ENCODE measurements around the gene EMILIN2. TPM values are rescaled to one million over a fixed set of nuclear protein-coding genes. Genes with fewer than 3 reads are reported as not detected.

Gene EMILIN2
- total and polyA plus RNA-seq, 9 of the 15 experiments (the other 6 are each of a cell fraction or from before 2014, with no cell fraction given): 0.01 to 0.40 (median 0.19) TPM

DNA sequence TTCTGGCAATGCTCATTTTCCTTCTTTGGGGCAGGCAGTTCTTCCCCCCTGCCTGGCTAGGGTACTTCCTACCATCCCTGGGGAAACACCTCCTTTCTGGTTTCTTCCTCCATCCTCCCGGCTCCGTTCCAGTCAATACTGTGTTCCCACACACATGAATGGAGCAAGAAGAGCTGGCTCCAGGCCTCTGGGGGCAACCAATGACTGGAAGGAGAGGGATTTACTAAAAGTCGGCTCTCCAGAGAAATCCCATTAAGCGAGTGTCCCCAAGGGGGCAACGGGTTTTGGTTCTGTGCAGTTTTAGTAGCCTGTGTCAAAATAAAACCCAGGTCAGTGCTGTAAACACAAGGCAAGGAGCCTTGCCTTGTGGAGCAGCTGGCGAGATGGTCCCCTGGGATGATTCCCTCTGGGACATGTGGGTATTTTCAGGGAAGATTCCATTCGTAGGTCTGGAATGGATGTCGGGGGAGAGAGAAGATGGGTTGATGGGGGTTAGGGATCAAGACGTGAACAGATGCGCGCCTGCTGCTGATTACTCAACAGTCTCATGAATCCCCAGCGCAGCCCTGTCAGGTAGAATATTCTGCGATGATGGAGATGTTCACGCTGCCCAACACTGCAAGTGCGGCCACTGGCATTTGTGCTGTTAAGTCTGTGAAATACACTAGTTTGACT is 32.0 kb downstream of the EMILIN2 start:
- Histone ChIP-seq H3K4me1 (replicated peaks in 1 of 2; ENCODE audit: control insufficient read depth in 2 of 2, insufficient read depth in 2 of 2, low read length in 2 of 2) (peaks cover 5 to 8% of the 10 kb centered on the region in 2 experiments; a peak in 4 of 5 replicates), H3K79me2 (ENCODE audit: control insufficient read depth, insufficient read depth, low read length) (no peaks in the 10 kb centered on the region), H3K27me3 (ENCODE audit: control insufficient read depth in 2 of 2, insufficient read depth in 2 of 2, low read length in 2 of 2) (peaks cover 11 to 25% of the 10 kb centered on the region in 2 experiments), H2AFZ (ENCODE audit: low read depth, low read length) (no peak overlapping the region), H3K36me3 (ENCODE audit: control insufficient read depth, insufficient read depth, low read length) (no peaks in the 10 kb centered on the region), H3K4me3 (no peak overlapping the region), H3K9me1 (ENCODE audit: control insufficient read depth, insufficient read depth, low read length) (no peaks in the 10 kb centered on the region), H3K4me2 (ENCODE audit: insufficient read depth, low read length) (no peak overlapping the region), H3K27ac (ENCODE audit: extremely low read depth, low read depth, low read length) (no peak overlapping the region), H3K9ac (ENCODE audit: insufficient read depth in 1 of 2, low read depth in 2 of 2, low read length in 2 of 2) (no peak overlapping the region), H4K20me1 (replicated peaks; ENCODE audit: control insufficient read depth, insufficient read depth, low read length) (no peaks in the 10 kb centered on the region), H3K9me3 (replicated peaks; ENCODE audit: control insufficient read depth, insufficient read depth, low read depth, low read length) (no peaks in the 10 kb centered on the region)
- ATAC-seq: no peak
- intact Hi-C loops (cut with micrococcal nuclease): no loop called here
- CTCF ChIA-PET (ENCODE audit: low intra/inter-chr PET ratio): no interaction called here
- DNase-seq (ENCODE audit: extremely low read depth in 1 of 4, low spot score in 3 of 4): no peak
- in situ Hi-C loops (cut with MboI): no loop called here
- WGBS (ENCODE audit: insufficient coverage, low coverage, missing lambda C conversion rate): 41% methylated on average over 15 of the region's 15 CpGs
- POLR2A ChIA-PET: interaction anchor here (0.7 kb wide), 1 partner anchor 27 kb away, joined by 3 read pairs; no protein-coding TSS in a partner anchor
- no TSS peak for BruUV-seq (replicated peaks)
- no peak for FAIRE-seq
- no peak for TF ChIP-seq YBX1 (IDR thresholded peaks at IDR 0.05)
- TF ChIP-seq SREBF2 (CRISPR knock-in tag; IDR thresholded peaks at IDR 0.05): no peak
- no peak for TF ChIP-seq POLR2G (IDR thresholded peaks at IDR 0.05; ENCODE audit: low read depth, low read length)
- TF ChIP-seq HDAC1 (IDR thresholded peaks at IDR 0.05): no peak
- TF ChIP-seq, protein P1, sequence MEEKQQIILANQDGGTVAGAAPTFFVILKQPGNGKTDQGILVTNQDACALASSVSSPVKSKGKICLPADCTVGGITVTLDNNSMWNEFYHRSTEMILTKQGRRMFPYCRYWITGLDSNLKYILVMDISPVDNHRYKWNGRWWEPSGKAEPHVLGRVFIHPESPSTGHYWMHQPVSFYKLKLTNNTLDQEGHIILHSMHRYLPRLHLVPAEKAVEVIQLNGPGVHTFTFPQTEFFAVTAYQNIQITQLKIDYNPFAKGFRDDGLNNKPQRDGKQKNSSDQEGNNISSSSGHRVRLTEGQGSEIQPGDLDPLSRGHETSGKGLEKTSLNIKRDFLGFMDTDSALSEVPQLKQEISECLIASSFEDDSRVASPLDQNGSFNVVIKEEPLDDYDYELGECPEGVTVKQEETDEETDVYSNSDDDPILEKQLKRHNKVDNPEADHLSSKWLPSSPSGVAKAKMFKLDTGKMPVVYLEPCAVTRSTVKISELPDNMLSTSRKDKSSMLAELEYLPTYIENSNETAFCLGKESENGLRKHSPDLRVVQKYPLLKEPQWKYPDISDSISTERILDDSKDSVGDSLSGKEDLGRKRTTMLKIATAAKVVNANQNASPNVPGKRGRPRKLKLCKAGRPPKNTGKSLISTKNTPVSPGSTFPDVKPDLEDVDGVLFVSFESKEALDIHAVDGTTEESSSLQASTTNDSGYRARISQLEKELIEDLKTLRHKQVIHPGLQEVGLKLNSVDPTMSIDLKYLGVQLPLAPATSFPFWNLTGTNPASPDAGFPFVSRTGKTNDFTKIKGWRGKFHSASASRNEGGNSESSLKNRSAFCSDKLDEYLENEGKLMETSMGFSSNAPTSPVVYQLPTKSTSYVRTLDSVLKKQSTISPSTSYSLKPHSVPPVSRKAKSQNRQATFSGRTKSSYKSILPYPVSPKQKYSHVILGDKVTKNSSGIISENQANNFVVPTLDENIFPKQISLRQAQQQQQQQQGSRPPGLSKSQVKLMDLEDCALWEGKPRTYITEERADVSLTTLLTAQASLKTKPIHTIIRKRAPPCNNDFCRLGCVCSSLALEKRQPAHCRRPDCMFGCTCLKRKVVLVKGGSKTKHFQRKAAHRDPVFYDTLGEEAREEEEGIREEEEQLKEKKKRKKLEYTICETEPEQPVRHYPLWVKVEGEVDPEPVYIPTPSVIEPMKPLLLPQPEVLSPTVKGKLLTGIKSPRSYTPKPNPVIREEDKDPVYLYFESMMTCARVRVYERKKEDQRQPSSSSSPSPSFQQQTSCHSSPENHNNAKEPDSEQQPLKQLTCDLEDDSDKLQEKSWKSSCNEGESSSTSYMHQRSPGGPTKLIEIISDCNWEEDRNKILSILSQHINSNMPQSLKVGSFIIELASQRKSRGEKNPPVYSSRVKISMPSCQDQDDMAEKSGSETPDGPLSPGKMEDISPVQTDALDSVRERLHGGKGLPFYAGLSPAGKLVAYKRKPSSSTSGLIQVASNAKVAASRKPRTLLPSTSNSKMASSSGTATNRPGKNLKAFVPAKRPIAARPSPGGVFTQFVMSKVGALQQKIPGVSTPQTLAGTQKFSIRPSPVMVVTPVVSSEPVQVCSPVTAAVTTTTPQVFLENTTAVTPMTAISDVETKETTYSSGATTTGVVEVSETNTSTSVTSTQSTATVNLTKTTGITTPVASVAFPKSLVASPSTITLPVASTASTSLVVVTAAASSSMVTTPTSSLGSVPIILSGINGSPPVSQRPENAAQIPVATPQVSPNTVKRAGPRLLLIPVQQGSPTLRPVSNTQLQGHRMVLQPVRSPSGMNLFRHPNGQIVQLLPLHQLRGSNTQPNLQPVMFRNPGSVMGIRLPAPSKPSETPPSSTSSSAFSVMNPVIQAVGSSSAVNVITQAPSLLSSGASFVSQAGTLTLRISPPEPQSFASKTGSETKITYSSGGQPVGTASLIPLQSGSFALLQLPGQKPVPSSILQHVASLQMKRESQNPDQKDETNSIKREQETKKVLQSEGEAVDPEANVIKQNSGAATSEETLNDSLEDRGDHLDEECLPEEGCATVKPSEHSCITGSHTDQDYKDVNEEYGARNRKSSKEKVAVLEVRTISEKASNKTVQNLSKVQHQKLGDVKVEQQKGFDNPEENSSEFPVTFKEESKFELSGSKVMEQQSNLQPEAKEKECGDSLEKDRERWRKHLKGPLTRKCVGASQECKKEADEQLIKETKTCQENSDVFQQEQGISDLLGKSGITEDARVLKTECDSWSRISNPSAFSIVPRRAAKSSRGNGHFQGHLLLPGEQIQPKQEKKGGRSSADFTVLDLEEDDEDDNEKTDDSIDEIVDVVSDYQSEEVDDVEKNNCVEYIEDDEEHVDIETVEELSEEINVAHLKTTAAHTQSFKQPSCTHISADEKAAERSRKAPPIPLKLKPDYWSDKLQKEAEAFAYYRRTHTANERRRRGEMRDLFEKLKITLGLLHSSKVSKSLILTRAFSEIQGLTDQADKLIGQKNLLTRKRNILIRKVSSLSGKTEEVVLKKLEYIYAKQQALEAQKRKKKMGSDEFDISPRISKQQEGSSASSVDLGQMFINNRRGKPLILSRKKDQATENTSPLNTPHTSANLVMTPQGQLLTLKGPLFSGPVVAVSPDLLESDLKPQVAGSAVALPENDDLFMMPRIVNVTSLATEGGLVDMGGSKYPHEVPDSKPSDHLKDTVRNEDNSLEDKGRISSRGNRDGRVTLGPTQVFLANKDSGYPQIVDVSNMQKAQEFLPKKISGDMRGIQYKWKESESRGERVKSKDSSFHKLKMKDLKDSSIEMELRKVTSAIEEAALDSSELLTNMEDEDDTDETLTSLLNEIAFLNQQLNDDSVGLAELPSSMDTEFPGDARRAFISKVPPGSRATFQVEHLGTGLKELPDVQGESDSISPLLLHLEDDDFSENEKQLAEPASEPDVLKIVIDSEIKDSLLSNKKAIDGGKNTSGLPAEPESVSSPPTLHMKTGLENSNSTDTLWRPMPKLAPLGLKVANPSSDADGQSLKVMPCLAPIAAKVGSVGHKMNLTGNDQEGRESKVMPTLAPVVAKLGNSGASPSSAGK (IDR thresholded peaks at IDR 0.05): no peak
- TF ChIP-seq IRF1 (CRISPR knock-in tag; IDR thresholded peaks at IDR 0.05; ENCODE audit: borderline replicate concordance): no peak
- TF ChIP-seq, protein P2, sequence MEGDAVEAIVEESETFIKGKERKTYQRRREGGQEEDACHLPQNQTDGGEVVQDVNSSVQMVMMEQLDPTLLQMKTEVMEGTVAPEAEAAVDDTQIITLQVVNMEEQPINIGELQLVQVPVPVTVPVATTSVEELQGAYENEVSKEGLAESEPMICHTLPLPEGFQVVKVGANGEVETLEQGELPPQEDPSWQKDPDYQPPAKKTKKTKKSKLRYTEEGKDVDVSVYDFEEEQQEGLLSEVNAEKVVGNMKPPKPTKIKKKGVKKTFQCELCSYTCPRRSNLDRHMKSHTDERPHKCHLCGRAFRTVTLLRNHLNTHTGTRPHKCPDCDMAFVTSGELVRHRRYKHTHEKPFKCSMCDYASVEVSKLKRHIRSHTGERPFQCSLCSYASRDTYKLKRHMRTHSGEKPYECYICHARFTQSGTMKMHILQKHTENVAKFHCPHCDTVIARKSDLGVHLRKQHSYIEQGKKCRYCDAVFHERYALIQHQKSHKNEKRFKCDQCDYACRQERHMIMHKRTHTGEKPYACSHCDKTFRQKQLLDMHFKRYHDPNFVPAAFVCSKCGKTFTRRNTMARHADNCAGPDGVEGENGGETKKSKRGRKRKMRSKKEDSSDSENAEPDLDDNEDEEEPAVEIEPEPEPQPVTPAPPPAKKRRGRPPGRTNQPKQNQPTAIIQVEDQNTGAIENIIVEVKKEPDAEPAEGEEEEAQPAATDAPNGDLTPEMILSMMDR (IDR thresholded peaks at IDR 0.05 in 2 of 3, conservative IDR thresholded peaks at IDR 0.05 in 1 of 3; ENCODE audit: insufficient read depth in 2 of 3, low read depth in 1 of 3, low read length in 3 of 3): no peak
